Epidermal melanocyte (primary cell): Measurements from ENCODE around the gene ZNF578.
"Not testable (repeated sequence)": the region's sequence is repeated elsewhere in the genome, so short reads cannot be mapped to it uniquely, and the experiment has no call there.

Experiments
- DNase-seq: peaks from one replicate; pipeline ENCODE4 v3.0.0; 2011; ENCODE audit warnings: low spot score; ENCODE audit not compliant: insufficient read length

ZNF578 gene

DNA sequence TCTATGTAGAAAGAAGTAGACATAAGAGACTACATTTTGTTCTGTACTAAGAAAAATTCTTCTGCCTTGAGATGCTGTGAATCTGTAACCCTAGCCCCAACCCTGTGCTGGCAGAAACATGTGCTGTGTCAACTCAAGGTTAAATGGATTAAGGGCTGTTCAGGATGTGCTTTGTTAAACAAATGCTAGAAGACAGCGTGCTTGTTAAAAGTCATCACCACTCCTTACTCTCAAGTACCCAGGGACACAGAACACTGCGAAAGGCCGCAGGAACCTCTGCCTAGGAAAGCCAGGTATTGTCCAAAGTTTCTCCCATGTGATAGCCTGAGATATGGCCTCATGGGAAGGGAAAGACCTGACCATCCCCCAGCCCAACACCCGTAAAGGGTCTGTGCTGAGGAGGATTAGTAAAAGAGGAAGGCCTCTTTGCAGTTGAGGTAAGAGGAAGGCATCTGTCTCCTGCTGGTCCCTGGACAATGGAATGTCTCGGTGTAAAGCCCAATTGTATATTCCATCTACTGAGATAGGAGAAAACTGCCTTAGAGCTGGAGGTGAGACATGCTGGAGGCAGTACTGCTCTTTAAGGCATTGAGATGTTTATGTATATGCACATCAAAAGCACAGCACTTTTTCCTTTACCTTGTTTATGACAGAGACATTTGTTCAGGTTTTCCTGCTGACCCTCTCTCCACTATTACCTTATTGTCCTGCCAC lies 105.5 kb downstream of the ZNF578 start:
- not testable (repeated sequence) for DNase-seq

DNA sequence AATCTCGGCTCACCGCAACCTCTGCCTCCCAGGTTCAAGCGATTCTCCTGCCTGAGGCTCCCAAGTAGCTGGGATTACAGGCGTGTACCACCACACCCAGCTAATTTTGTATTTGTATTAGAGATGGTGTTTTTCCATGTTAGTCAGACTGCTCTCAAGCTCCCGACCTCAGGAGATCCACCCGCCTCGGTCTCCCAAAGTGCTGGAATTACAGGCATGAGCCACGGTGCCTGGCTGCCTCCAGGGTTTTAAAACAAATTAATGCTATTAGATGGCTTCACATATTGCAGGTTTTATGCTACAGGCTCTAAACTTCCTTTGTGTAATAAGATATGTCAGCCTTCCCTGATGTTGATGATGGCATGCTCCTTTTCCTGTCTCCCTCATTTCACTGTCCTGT lies 108.3 kb downstream of the ZNF578 start:
- DNase-seq = not testable (repeated sequence)
